Measurements from ENCODE around the gene POLN. TPM values are rescaled to one million over a fixed set of nuclear protein-coding genes. Genes with fewer than 3 reads are reported as not detected.

POLN gene
- total RNA-seq, 2 experiments from 2014 or later: 2.1 to 2.3 TPM

DNA sequence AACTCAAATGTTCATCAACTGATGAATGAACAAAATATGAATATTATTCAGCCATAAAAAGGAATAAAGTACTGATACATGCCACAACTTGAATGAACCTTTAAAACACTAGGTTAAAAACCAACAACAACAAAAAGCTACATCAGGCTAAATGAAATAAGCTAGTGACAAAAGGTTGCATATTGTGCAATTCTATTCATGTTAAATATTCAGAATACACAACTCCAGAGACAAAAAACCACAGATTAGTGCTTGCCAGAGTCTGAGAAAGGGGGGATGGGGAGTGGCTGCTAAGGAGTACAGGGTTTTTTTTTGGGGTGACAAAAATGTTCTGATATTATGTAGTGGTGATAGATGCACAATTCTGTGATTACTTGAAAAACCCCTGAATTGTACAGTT, 58.5 kb downstream of the POLN start:
- H3K4me3 ChIP-seq (ENCODE audit: low read length): no peak overlapping the region
- no peak overlapping the region for H3K27ac ChIP-seq (ENCODE audit: low read depth in 1 of 2, low read length in 2 of 2)
- DNase-seq: no peak
- CTCF ChIA-PET: no interaction called here
- intact Hi-C loops (cut with DNase I, micrococcal nuclease): no loop called here
- Mint-ChIP-seq H3K4me3 (no peak overlapping the region), H3K27me3 (no peaks in the 10 kb centered on the region), H3K4me1 (ENCODE audit: low read depth) (no peaks in the 10 kb centered on the region), H3K9me3 (peaks cover 10% of the 10 kb centered on the region), H3K27ac (no peak overlapping the region), H3K36me3 (ENCODE audit: low read depth) (peaks cover 8% of the 10 kb centered on the region)
- H3K36me3 ChIP-seq (ENCODE audit: insufficient read depth, low read length): no peaks in the 10 kb centered on the region
- H3K9me3 ChIP-seq (ENCODE audit: control insufficient read depth in 1 of 2, insufficient read depth in 1 of 2, low read length in 2 of 2): peaks cover 13 to 17% of the 10 kb centered on the region in 2 experiments
- POLR2A ChIA-PET: no interaction called here
- no peak for ATAC-seq (ENCODE audit: poor library complexity)
- H3K27me3 ChIP-seq (ENCODE audit: control insufficient read depth in 1 of 2, insufficient read depth in 2 of 2, low read length in 2 of 2): no peaks in the 10 kb centered on the region
- TF ChIP-seq, protein P1, sequence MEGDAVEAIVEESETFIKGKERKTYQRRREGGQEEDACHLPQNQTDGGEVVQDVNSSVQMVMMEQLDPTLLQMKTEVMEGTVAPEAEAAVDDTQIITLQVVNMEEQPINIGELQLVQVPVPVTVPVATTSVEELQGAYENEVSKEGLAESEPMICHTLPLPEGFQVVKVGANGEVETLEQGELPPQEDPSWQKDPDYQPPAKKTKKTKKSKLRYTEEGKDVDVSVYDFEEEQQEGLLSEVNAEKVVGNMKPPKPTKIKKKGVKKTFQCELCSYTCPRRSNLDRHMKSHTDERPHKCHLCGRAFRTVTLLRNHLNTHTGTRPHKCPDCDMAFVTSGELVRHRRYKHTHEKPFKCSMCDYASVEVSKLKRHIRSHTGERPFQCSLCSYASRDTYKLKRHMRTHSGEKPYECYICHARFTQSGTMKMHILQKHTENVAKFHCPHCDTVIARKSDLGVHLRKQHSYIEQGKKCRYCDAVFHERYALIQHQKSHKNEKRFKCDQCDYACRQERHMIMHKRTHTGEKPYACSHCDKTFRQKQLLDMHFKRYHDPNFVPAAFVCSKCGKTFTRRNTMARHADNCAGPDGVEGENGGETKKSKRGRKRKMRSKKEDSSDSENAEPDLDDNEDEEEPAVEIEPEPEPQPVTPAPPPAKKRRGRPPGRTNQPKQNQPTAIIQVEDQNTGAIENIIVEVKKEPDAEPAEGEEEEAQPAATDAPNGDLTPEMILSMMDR (IDR thresholded peaks at IDR 0.05): no peak
- H3K4me1 ChIP-seq (ENCODE audit: insufficient read depth, low read length): no peaks in the 10 kb centered on the region

DNA sequence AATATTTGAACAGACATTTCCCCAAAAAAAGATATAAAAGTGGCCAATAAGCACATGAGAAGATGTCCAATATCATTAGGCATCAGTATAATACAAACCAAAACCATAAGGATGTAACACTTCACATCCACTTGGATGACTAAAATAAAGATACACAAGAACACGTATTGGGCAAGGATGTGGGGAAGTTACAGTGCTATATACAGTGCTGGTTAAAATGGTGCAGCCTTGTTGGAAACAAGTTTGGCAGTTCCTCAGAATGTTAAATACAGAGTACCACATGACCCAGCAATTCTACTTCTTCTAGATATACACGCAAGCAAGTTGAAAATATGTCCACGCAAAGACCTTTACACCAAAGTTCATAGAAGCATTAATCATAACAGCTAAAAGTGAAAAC, 58.9 kb downstream of the POLN start:
- no peak overlapping the region for H3K4me3 Mint-ChIP-seq
- DNase-seq: no peak
- intact Hi-C loops (cut with DNase I, micrococcal nuclease): no loop called here
- TF ChIP-seq, protein P1 (IDR thresholded peaks at IDR 0.05): no peak
- no peak for ATAC-seq (ENCODE audit: poor library complexity)
- H3K27ac Mint-ChIP-seq: no peak overlapping the region
- ChIA-PET CTCF (no interaction called here), POLR2A (no interaction called here)
- H3K27me3 Mint-ChIP-seq: no peaks in the 10 kb centered on the region
- Histone ChIP-seq H3K4me3 (ENCODE audit: low read length) (no peak overlapping the region), H3K4me1 (ENCODE audit: insufficient read depth, low read length) (no peaks in the 10 kb centered on the region), H3K36me3 (ENCODE audit: insufficient read depth, low read length) (no peaks in the 10 kb centered on the region), H3K27ac (ENCODE audit: low read depth in 1 of 2, low read length in 2 of 2) (no peak overlapping the region), H3K27me3 (ENCODE audit: control insufficient read depth in 1 of 2, insufficient read depth in 2 of 2, low read length in 2 of 2) (no peaks in the 10 kb centered on the region), H3K9me3 (ENCODE audit: control insufficient read depth in 1 of 2, insufficient read depth in 1 of 2, low read length in 2 of 2) (peaks cover 9 to 17% of the 10 kb centered on the region in 2 experiments)
- H3K4me1 Mint-ChIP-seq (ENCODE audit: low read depth): no peaks in the 10 kb centered on the region
- peaks cover 8% of the 10 kb centered on the region for H3K36me3 Mint-ChIP-seq (ENCODE audit: low read depth)
- H3K9me3 Mint-ChIP-seq: peaks cover 10% of the 10 kb centered on the region

DNA sequence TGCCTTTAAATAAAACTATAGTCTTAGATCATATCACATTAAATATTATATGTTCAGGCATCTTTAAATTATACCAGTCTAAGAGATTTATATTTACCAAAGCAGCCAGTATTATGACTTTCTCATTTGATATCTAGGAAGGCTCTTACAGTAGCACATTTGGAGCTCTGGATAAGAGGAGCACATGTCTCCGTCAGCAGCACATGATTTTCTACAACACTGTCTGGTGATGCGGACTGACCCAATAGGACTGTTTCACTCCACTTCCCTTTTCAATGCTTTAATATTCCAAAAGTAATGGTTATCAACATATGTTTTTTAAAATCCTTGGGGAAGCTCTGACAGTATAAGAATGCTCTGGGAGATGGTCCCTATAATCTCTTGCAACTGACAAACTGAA, 61.5 kb downstream of the POLN start:
- Mint-ChIP-seq H3K4me1 (ENCODE audit: low read depth) (no peaks in the 10 kb centered on the region), H3K4me3 (no peak overlapping the region), H3K9me3 (peaks cover 4% of the 10 kb centered on the region), H3K27me3 (no peaks in the 10 kb centered on the region), H3K27ac (no peak overlapping the region), H3K36me3 (ENCODE audit: low read depth) (peaks cover 4% of the 10 kb centered on the region)
- ATAC-seq (ENCODE audit: poor library complexity) (no peak), DNase-seq (no peak)
- TF ChIP-seq, protein P1 (IDR thresholded peaks at IDR 0.05): no peak
- H3K9me3 ChIP-seq (ENCODE audit: control insufficient read depth in 1 of 2, insufficient read depth in 1 of 2, low read length in 2 of 2): peaks cover 0 to 5% of the 10 kb centered on the region in 2 experiments
- CTCF ChIA-PET: no interaction called here
- intact Hi-C loops (cut with DNase I, micrococcal nuclease): no loop called here
- H3K27ac ChIP-seq (ENCODE audit: low read depth in 1 of 2, low read length in 2 of 2): no peak overlapping the region
- POLR2A ChIA-PET: no interaction called here
- H3K4me1 ChIP-seq (ENCODE audit: insufficient read depth, low read length): no peaks in the 10 kb centered on the region
- H3K27me3 ChIP-seq (ENCODE audit: control insufficient read depth in 1 of 2, insufficient read depth in 2 of 2, low read length in 2 of 2): no peaks in the 10 kb centered on the region
- H3K4me3 ChIP-seq (ENCODE audit: low read length): no peak overlapping the region
- no peaks in the 10 kb centered on the region for H3K36me3 ChIP-seq (ENCODE audit: insufficient read depth, low read length)
